IMR-90 (cell line): Measurements from ENCODE around the gene PDLIM1. TPM values are rescaled to one million over a fixed set of nuclear protein-coding genes. Genes with fewer than 3 reads are reported as not detected.

Experiments used
- ATAC-seq: fragments of 200-7000 bp; cut with Tn5 transposase; 2 replicates; pipeline ENCODE4 v1.9.1; 2020; ENCODE audit warnings: low read depth, mild to moderate bottlenecking, moderate library complexity
- BruUV-seq: library from RNA; stranded (reverse); fragments of 400-500 nt; replicated peaks from 2 replicates; lab custom pipeline; 2021; lab: Mats Ljungman, UMichigan
- CTCF ChIA-PET: fragments of 300-600 bp; formaldehyde crosslinking; extraction: SDS; loops from one replicate; lab custom pipeline; 2021; ENCODE audit warnings: antibody characterized with exemption; lab: Yijun Ruan, JAX
- POLR2A ChIA-PET: fragments of 300-600 bp; sonication (Branson Sonifier 250); formaldehyde crosslinking; loops from one replicate; lab custom pipeline; 2022; ENCODE audit warnings: antibody characterized with exemption; ENCODE audit not compliant: unreplicated experiment; lab: Charles Lee
- DNase-seq: peaks from one replicate; pipeline ENCODE4 v3.0.0; 2013
- H2AFZ ChIP-seq: replicated peaks from 2 replicates; pipeline ENCODE3; 2013; ENCODE audit warnings: low read length, mild to moderate bottlenecking; ENCODE audit not compliant: poor library complexity
- H2AK5ac ChIP-seq: 2 replicates; pipeline ENCODE4 v1.6.1; 2013; ENCODE audit warnings: low read depth, low read length, inconsistent platforms
- H2AK9ac ChIP-seq: replicated peaks from 2 replicates; pipeline ENCODE3; 2013; ENCODE audit warnings: mild to moderate bottlenecking, low read depth, low read length, moderate library complexity; ENCODE audit not compliant: poor library complexity
- H2BK120ac ChIP-seq: 2 replicates; pipeline ENCODE4 v1.6.1; 2013; ENCODE audit warnings: low read depth, low read length, inconsistent platforms
- H2BK15ac ChIP-seq: 3 replicates; pipeline ENCODE4 v1.6.1; 2013; ENCODE audit warnings: low read depth, low read length, inconsistent platforms
- H2BK20ac ChIP-seq: 2 replicates; pipeline ENCODE4 v1.6.1; 2013; ENCODE audit warnings: low read depth, mild to moderate bottlenecking, inconsistent platforms, low read length, moderate library complexity
- H2BK5ac ChIP-seq: 2 replicates; pipeline ENCODE4 v1.6.1; 2013; ENCODE audit warnings: mild to moderate bottlenecking, low read depth, low read length, inconsistent platforms; ENCODE audit not compliant: poor library complexity, severe bottlenecking
- H3K14ac ChIP-seq: replicated peaks from 2 replicates; pipeline ENCODE4 v1.6.1; 2013; ENCODE audit warnings: low read depth, low read length, inconsistent platforms
- H3K18ac ChIP-seq: 2 replicates; pipeline ENCODE4 v1.6.1; 2013; ENCODE audit warnings: low read depth, low read length, control low read depth
- H3K23ac ChIP-seq: 2 replicates; pipeline ENCODE4 v1.6.1; 2013; ENCODE audit warnings: low read depth, low read length, inconsistent platforms
- H3K27ac ChIP-seq: 2 replicates; pipeline ENCODE4 v1.5.1; 2013; ENCODE audit warnings: mild to moderate bottlenecking, control low read depth, low read length; ENCODE audit not compliant: insufficient read depth
- H3K27me3 ChIP-seq: 2 replicates; pipeline ENCODE4 v1.6.1; 2013; ENCODE audit warnings: low read length; ENCODE audit not compliant: control insufficient read depth, insufficient read depth
- H3K36me3 ChIP-seq: 2 replicates; pipeline ENCODE4 v1.6.1; 2013; ENCODE audit warnings: low read length, mixed read lengths; ENCODE audit not compliant: control insufficient read depth, insufficient read depth
- H3K4ac ChIP-seq: 2 replicates; pipeline ENCODE4 v1.6.1; 2013; ENCODE audit warnings: low read depth, low read length, inconsistent platforms
- H3K4me1 ChIP-seq: 2 replicates; pipeline ENCODE4 v1.6.1; 2013; ENCODE audit warnings: low read length, mixed read lengths; ENCODE audit not compliant: control insufficient read depth, insufficient read depth
- H3K4me2 ChIP-seq: 2 replicates; pipeline ENCODE4 v1.6.1; 2013; ENCODE audit warnings: low read depth, mild to moderate bottlenecking, control low read depth, low read length, moderate library complexity
- H3K4me3 ChIP-seq: 2 replicates; pipeline ENCODE4 v1.5.1; 2013; ENCODE audit warnings: low read depth, mild to moderate bottlenecking, control low read depth, low read length, moderate library complexity; ENCODE audit not compliant: insufficient read depth
- H3K56ac ChIP-seq: 2 replicates; pipeline ENCODE4 v1.6.1; 2013; ENCODE audit warnings: low read length, inconsistent platforms; ENCODE audit not compliant: insufficient read depth; ENCODE audit errors: extremely low read depth
- H3K79me1 ChIP-seq, 2 experiments: 2 replicates each; pipeline ENCODE4 v1.6.1; 2013; ENCODE audit warnings: low read length in 2 of 2, inconsistent platforms in 1 of 2, low read depth in 1 of 2
- H3K9ac ChIP-seq: 2 replicates; pipeline ENCODE4 v1.6.1; 2013; ENCODE audit warnings: low read depth, low read length, control low read depth
- H3K9me1 ChIP-seq: 2 replicates; pipeline ENCODE4 v1.6.1; 2013; ENCODE audit warnings: low read length, inconsistent platforms; ENCODE audit not compliant: insufficient read depth
- H3K9me3 ChIP-seq: 2 replicates; pipeline ENCODE4 v1.6.1; 2013; ENCODE audit warnings: low read length; ENCODE audit not compliant: control insufficient read depth, insufficient read depth
- H4K20me1 ChIP-seq: 2 replicates; pipeline ENCODE4 v1.6.1; 2013; ENCODE audit warnings: low read length, inconsistent platforms; ENCODE audit not compliant: insufficient read depth
- H4K5ac ChIP-seq: 2 replicates; pipeline ENCODE4 v1.6.1; 2013; ENCODE audit warnings: mild to moderate bottlenecking, low read depth, low read length, control low read depth
- H4K8ac ChIP-seq, 2 experiments: 2 replicates each; pipeline ENCODE4 v1.6.1; 2013; ENCODE audit warnings: low read depth in 2 of 2, low read length in 2 of 2, control low read depth in 1 of 2, inconsistent platforms in 1 of 2
- H4K91ac ChIP-seq: 2 replicates; pipeline ENCODE4 v1.6.1; 2013; ENCODE audit warnings: low read depth, low read length, inconsistent platforms; ENCODE audit not compliant: insufficient read depth
- CEBPB ChIP-seq: IDR thresholded peaks from 2 replicates; pipeline ENCODE4 v1.6.1; 2012; ENCODE audit warnings: low read depth, low read length, improper control_type of control experiment
- FOS ChIP-seq: fragments of 150-350 bp; IDR thresholded peaks from 2 replicates; pipeline ENCODE4 v1.6.1; 2016; ENCODE audit warnings: low read depth, low read length
- MAZ ChIP-seq: IDR thresholded peaks from 2 replicates; pipeline ENCODE4 v1.6.1; 2012; ENCODE audit warnings: low read depth, mild to moderate bottlenecking, low read length, improper control_type of control experiment, moderate library complexity, borderline replicate concordance
- NFE2L2 ChIP-seq: fragments of 150-350 bp; IDR thresholded peaks from 2 replicates; pipeline ENCODE4 v1.6.1; 2016; ENCODE audit warnings: low read depth, mild to moderate bottlenecking, low read length
- RAD21 ChIP-seq: IDR thresholded peaks from 2 replicates; pipeline ENCODE4 v1.6.1; 2012; ENCODE audit warnings: low read length, improper control_type of control experiment
- RCOR1 ChIP-seq: IDR thresholded peaks from 2 replicates; pipeline ENCODE4 v1.6.1; 2012; ENCODE audit warnings: mild to moderate bottlenecking, low read length, improper control_type of control experiment; ENCODE audit not compliant: insufficient replicate concordance
- RFX5 ChIP-seq: IDR thresholded peaks from 2 replicates; pipeline ENCODE4 v1.8.0; 2012; ENCODE audit warnings: low read depth, mild to moderate bottlenecking, low read length, moderate library complexity
- SMC3 ChIP-seq: fragments of 150-350 bp; IDR thresholded peaks from 2 replicates; pipeline ENCODE4 v1.6.1; 2016; ENCODE audit warnings: low read depth, mild to moderate bottlenecking, antibody characterized with exemption, low read length, moderate library complexity
- WGBS, 2 experiments: methylation state at CpG; one replicate each; pipeline versions ENCODE4 v1.1.5 to v1.1.7; 2013; ENCODE audit warnings: missing lambda C conversion rate in 2 of 2; ENCODE audit not compliant: insufficient read length in 1 of 2; ENCODE audit errors: extremely low coverage in 2 of 2; 5-methylcytosine and 5-hydroxymethylcytosine counted together
- dilution Hi-C: fragments of 300-500 bp; cut with HindIII; formaldehyde crosslinking; loops from one replicate; pipeline ENCODE4 v1.14.3; 2018; ENCODE audit warnings: low sequenced_read_pairs; ENCODE audit not compliant: unreplicated experiment
- in situ Hi-C: fragments of 300-500 bp; cut with MboI; formaldehyde crosslinking; loops from 3 replicates; pipeline ENCODE4 v1.14.3; 2019; ENCODE audit warnings: low sequenced_read_pairs, inconsistent platforms, mixed read lengths
- intact Hi-C: fragments of 100-400 bp; cut with micrococcal nuclease; formaldehyde crosslinking; loops from 2 replicates; pipeline ENCODE4 v1.10.0; 2022
- polyA plus RNA-seq, 3 experiments: library from polyadenylated mRNA; depleted of rRNA; stranded (reverse); fragments of >200 nt; gene quantifications; 2 replicates each; pipeline ENCODE4 v1.2.3, GENCODE V29; 2012; ENCODE audit warnings: low replicate concordance in 1 of 3
- total RNA-seq: library from RNA; depleted of rRNA; stranded (reverse); fragments of >200 nt; gene quantifications from 2 replicates; pipeline ENCODE4 v1.2.3, GENCODE V29; 2012
- TF ChIP-seq, protein P1 (sequence below): fragments of 150-350 bp; IDR thresholded peaks from 2 replicates; pipeline ENCODE4 v1.6.1; 2017; ENCODE audit warnings: mild to moderate bottlenecking, antibody characterized with exemption, low read length, low read depth
- TF ChIP-seq, protein P2 (sequence below): fragments of 150-350 bp; IDR thresholded peaks from 2 replicates; pipeline ENCODE4 v1.6.1; 2016; ENCODE audit warnings: low read depth, mild to moderate bottlenecking, low read length, moderate library complexity, borderline replicate concordance

Gene PDLIM1
- total and polyA plus RNA-seq, 2 of the 4 experiments (the other 2 are of a cell fraction) = 30.1 to 187 TPM

GRCh38 chr10:95268438-95268837 lies 22.4 kb downstream of the PDLIM1 start:
- Histone ChIP-seq H3K23ac (peak overlapping the region; percentile 28; the same call in 1 of the 2 replicates), H3K56ac (no peak overlapping the region), H3K9me1 (peaks cover 19% of the 10 kb centered on the region), H3K18ac (0 out of 2 replicates have a peak overlapping the region, but pooled peaks have one; percentile 0), H2AK5ac (no peak overlapping the region; the same call in 1 of the 2 replicates), H4K91ac (no peak overlapping the region), H4K8ac (0 out of 4 replicates have a peak overlapping the region, but pooled peaks of 1 of the 2 experiments have one; percentile 1), H4K20me1 (peaks cover 9% of the 10 kb centered on the region), H3K27ac (peak overlapping the region; percentile 27; the same call in 1 of the 2 replicates), H3K4ac (no peak overlapping the region), H3K9ac (no peak overlapping the region), H2BK120ac (no peak overlapping the region), H3K79me1 (peaks cover 33 to 69% of the 10 kb centered on the region in 2 experiments), H2BK20ac (no peak overlapping the region), H3K4me1 (peaks cover 22% of the 10 kb centered on the region), H3K4me2 (no peak overlapping the region), H3K4me3 (no peak overlapping the region), H2BK5ac (peak overlapping the region; percentile 18), H3K36me3 (peaks cover 44% of the 10 kb centered on the region), H2BK15ac (no peak overlapping the region; the same call in 2 of the 3 replicates), H3K14ac (0 out of 2 replicates have a peak overlapping the region, but pooled peaks have one; percentile 17), H4K5ac (no peak overlapping the region), H2AFZ (no peak overlapping the region), H3K9me3 (no peaks in the 10 kb centered on the region), H2AK9ac (no peak overlapping the region), H3K27me3 (no peaks in the 10 kb centered on the region)
- ATAC-seq = no peak
- intact Hi-C loops (no loop called here), in situ Hi-C loops (no loop called here), dilution Hi-C loops (no loop called here)
- no TSS peak for BruUV-seq
- peak; percentile 60 for DNase-seq
- no peak for TF ChIP-seq RCOR1
- TF ChIP-seq CEBPB = no peak
- no peak for TF ChIP-seq FOS
- no peak for TF ChIP-seq NFE2L2
- TF ChIP-seq, protein P1, sequence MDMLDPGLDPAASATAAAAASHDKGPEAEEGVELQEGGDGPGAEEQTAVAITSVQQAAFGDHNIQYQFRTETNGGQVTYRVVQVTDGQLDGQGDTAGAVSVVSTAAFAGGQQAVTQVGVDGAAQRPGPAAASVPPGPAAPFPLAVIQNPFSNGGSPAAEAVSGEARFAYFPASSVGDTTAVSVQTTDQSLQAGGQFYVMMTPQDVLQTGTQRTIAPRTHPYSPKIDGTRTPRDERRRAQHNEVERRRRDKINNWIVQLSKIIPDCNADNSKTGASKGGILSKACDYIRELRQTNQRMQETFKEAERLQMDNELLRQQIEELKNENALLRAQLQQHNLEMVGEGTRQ = no peak
- no peak for TF ChIP-seq SMC3
- TF ChIP-seq RAD21 = no peak
- TF ChIP-seq RFX5 = no peak
- no peak for TF ChIP-seq MAZ
- TF ChIP-seq, protein P2, sequence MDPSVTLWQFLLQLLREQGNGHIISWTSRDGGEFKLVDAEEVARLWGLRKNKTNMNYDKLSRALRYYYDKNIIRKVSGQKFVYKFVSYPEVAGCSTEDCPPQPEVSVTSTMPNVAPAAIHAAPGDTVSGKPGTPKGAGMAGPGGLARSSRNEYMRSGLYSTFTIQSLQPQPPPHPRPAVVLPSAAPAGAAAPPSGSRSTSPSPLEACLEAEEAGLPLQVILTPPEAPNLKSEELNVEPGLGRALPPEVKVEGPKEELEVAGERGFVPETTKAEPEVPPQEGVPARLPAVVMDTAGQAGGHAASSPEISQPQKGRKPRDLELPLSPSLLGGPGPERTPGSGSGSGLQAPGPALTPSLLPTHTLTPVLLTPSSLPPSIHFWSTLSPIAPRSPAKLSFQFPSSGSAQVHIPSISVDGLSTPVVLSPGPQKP = no peak
- ChIA-PET POLR2A (no interaction called here), CTCF (no interaction called here)
- WGBS, 2 experiments = 64% methylated on average over 10 of the region's 12 CpGs; no CpG with 5 or more reads in 1 of the 2 experiments
